ENCODE results near the gene SV2C.

The SV2C gene

DNA sequence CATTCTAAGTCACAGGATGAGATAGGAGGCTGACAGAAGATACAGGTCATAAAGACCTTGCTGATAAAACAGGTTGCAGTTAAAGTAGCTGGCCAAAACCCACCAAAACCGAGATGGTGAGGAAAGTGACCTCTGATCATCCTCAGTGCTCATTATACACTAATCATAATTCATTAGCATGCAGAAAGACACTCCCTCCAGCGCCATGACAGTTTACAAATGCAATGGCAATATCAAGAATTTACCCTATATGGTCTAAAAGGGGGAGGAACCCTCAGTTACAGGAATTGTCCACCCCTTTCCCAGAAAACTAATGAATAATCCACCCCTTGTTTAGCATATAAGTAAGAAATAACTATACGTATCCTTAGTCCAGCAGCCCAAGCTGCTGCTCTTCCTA lies 256.7 kb downstream of the SV2C start:
- no peak for ATAC-seq
- TF ChIP-seq TOX (CRISPR knock-in tag; IDR thresholded peaks at IDR 0.05; ENCODE audit: borderline replicate concordance) (no peak), ARNTL (CRISPR knock-in tag; IDR thresholded peaks at IDR 0.05; ENCODE audit: borderline replicate concordance, low read depth) (no peak), ZNF565 (CRISPR knock-in tag; conservative IDR thresholded peaks at IDR 0.05; ENCODE audit: low read depth) (no peak), BACH2 (CRISPR knock-in tag; IDR thresholded peaks at IDR 0.05; ENCODE audit: borderline replicate concordance) (no peak), ESRRG (CRISPR knock-in tag; IDR thresholded peaks at IDR 0.05) (no peak), ZFP30 (CRISPR knock-in tag; IDR thresholded peaks at IDR 0.05) (no peak), ZNF70 (CRISPR knock-in tag; IDR thresholded peaks at IDR 0.05) (no peak), GLIS3 (CRISPR knock-in tag; IDR thresholded peaks at IDR 0.05) (no peak), TCF4 (CRISPR knock-in tag; IDR thresholded peaks at IDR 0.05; ENCODE audit: borderline replicate concordance) (no peak), ZC3H10 (CRISPR knock-in tag; IDR thresholded peaks at IDR 0.05) (no peak)
- TF ChIP-seq, protein P1, sequence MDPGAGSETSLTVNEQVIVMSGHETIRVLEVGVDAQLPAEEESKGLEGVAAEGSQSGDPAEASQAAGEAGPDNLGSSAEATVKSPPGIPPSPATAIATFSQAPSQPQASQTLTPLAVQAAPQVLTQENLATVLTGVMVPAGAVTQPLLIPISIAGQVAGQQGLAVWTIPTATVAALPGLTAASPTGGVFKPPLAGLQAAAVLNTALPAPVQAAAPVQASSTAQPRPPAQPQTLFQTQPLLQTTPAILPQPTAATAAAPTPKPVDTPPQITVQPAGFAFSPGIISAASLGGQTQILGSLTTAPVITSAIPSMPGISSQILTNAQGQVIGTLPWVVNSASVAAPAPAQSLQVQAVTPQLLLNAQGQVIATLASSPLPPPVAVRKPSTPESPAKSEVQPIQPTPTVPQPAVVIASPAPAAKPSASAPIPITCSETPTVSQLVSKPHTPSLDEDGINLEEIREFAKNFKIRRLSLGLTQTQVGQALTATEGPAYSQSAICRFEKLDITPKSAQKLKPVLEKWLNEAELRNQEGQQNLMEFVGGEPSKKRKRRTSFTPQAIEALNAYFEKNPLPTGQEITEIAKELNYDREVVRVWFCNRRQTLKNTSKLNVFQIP (CRISPR knock-in tag; IDR thresholded peaks at IDR 0.05; ENCODE audit: borderline replicate concordance, low read depth): no peak

DNA sequence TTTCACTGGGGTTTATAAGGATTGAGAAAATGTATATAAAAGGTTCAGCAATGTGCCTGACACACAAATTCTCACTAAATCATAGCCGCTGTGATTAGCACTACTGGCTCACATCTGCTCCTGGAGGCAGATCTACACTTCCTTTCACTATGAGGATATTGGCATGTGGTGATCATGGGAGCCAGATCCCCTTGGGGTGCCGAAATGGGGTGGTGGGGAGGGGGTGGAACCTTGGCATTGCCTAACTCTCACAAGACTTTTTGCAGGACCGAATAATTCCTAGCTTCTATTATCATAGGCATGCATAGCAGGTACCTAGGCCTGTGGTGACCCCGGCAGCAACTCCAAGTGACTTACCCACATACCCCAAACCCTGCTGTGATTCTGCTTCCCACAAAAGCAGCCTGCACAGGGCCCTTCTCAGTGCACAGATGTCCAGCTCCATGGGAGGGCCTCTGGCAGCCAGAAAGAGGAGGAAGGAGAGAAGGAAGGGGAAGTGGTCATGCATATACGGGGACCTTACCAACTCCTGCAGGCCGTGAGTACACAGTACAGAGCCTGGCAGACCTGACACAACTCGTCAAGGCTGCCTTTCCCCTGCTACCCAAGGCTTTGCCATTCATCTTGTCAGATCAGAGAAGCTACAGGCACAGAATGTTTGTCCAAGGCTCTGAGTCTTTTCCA lies 258.6 kb downstream of the SV2C start:
- ATAC-seq: no peak
- TF ChIP-seq, protein P1 (CRISPR knock-in tag; IDR thresholded peaks at IDR 0.05; ENCODE audit: borderline replicate concordance, low read depth): no peak
- TF ChIP-seq, protein P2, sequence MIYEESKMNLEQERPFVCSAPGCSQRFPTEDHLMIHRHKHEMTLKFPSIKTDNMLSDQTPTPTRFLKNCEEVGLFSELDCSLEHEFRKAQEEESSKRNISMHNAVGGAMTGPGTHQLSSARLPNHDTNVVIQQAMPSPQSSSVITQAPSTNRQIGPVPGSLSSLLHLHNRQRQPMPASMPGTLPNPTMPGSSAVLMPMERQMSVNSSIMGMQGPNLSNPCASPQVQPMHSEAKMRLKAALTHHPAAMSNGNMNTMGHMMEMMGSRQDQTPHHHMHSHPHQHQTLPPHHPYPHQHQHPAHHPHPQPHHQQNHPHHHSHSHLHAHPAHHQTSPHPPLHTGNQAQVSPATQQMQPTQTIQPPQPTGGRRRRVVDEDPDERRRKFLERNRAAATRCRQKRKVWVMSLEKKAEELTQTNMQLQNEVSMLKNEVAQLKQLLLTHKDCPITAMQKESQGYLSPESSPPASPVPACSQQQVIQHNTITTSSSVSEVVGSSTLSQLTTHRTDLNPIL (CRISPR knock-in tag; IDR thresholded peaks at IDR 0.05; ENCODE audit: low read depth): no peak
- TF ChIP-seq TOX (CRISPR knock-in tag; IDR thresholded peaks at IDR 0.05; ENCODE audit: borderline replicate concordance): no peak
- no peak for TF ChIP-seq ZFP3 (CRISPR knock-in tag; IDR thresholded peaks at IDR 0.05)
- no peak for TF ChIP-seq PPARA (CRISPR knock-in tag; IDR thresholded peaks at IDR 0.05; ENCODE audit: borderline replicate concordance)
- TF ChIP-seq ESRRG (CRISPR knock-in tag; IDR thresholded peaks at IDR 0.05): no peak
- TF ChIP-seq, protein P3, sequence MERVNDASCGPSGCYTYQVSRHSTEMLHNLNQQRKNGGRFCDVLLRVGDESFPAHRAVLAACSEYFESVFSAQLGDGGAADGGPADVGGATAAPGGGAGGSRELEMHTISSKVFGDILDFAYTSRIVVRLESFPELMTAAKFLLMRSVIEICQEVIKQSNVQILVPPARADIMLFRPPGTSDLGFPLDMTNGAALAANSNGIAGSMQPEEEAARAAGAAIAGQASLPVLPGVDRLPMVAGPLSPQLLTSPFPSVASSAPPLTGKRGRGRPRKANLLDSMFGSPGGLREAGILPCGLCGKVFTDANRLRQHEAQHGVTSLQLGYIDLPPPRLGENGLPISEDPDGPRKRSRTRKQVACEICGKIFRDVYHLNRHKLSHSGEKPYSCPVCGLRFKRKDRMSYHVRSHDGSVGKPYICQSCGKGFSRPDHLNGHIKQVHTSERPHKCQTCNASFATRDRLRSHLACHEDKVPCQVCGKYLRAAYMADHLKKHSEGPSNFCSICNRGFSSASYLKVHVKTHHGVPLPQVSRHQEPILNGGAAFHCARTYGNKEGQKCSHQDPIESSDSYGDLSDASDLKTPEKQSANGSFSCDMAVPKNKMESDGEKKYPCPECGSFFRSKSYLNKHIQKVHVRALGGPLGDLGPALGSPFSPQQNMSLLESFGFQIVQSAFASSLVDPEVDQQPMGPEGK (CRISPR knock-in tag; IDR thresholded peaks at IDR 0.05; ENCODE audit: borderline replicate concordance): no peak

DNA sequence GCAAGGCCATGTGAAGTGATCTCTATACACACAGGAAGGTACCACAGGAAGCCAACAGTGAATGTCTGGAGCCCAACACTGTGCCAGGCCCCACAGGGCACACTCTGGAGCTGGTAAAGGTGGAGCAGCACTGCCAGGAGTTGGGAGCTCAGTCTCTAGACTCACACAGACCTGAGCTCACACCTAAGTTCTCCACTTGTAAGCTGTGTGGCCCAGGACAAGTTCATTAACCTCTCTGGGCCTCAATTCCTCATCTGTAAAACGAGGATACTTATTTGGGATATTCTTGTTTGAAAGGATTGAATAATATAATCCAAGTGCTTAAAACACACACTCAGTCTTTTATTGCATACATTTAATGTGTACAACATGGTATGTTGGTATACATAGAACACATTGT lies 259.3 kb downstream of the SV2C start:
- TF ChIP-seq TOX (CRISPR knock-in tag; IDR thresholded peaks at IDR 0.05; ENCODE audit: borderline replicate concordance) (no peak), PPARA (CRISPR knock-in tag; IDR thresholded peaks at IDR 0.05; ENCODE audit: borderline replicate concordance) (no peak), ZNF8 (CRISPR knock-in tag; IDR thresholded peaks at IDR 0.05) (no peak)
- no peak for ATAC-seq

DNA sequence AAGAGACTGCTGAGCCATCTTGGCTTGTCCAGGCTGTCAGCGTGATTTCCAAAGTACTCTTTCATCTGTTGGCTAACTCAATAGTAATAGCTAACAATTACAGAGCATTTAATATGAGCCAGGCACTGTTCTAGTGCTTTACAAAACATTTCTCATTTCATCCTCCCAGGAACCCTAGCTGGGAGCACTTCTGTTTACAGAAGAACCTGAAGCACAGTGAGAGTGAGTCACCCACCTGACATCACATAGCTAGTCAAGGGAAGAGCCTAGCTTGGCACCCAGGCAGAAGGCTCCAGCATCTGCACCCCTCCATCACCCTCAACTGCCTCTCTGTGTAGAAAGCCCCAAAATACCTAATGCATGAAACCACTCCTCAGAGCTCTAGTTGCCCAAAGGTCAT lies 262.4 kb downstream of the SV2C start:
- TF ChIP-seq TCF4 (CRISPR knock-in tag; IDR thresholded peaks at IDR 0.05; ENCODE audit: borderline replicate concordance): no peak
- no peak for TF ChIP-seq ZC3H10 (CRISPR knock-in tag; IDR thresholded peaks at IDR 0.05)
- TF ChIP-seq, protein P4, sequence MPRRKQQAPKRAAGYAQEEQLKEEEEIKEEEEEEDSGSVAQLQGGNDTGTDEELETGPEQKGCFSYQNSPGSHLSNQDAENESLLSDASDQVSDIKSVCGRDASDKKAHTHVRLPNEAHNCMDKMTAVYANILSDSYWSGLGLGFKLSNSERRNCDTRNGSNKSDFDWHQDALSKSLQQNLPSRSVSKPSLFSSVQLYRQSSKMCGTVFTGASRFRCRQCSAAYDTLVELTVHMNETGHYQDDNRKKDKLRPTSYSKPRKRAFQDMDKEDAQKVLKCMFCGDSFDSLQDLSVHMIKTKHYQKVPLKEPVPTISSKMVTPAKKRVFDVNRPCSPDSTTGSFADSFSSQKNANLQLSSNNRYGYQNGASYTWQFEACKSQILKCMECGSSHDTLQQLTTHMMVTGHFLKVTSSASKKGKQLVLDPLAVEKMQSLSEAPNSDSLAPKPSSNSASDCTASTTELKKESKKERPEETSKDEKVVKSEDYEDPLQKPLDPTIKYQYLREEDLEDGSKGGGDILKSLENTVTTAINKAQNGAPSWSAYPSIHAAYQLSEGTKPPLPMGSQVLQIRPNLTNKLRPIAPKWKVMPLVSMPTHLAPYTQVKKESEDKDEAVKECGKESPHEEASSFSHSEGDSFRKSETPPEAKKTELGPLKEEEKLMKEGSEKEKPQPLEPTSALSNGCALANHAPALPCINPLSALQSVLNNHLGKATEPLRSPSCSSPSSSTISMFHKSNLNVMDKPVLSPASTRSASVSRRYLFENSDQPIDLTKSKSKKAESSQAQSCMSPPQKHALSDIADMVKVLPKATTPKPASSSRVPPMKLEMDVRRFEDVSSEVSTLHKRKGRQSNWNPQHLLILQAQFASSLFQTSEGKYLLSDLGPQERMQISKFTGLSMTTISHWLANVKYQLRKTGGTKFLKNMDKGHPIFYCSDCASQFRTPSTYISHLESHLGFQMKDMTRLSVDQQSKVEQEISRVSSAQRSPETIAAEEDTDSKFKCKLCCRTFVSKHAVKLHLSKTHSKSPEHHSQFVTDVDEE (CRISPR knock-in tag; IDR thresholded peaks at IDR 0.05): no peak
- TF ChIP-seq, protein P5, sequence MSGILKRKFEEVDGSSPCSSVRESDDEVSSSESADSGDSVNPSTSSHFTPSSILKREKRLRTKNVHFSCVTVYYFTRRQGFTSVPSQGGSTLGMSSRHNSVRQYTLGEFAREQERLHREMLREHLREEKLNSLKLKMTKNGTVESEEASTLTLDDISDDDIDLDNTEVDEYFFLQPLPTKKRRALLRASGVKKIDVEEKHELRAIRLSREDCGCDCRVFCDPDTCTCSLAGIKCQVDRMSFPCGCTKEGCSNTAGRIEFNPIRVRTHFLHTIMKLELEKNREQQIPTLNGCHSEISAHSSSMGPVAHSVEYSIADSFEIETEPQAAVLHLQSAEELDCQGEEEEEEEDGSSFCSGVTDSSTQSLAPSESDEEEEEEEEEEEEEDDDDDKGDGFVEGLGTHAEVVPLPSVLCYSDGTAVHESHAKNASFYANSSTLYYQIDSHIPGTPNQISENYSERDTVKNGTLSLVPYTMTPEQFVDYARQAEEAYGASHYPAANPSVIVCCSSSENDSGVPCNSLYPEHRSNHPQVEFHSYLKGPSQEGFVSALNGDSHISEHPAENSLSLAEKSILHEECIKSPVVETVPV (CRISPR knock-in tag; IDR thresholded peaks at IDR 0.05): no peak
- TF ChIP-seq, protein P3 (CRISPR knock-in tag; IDR thresholded peaks at IDR 0.05; ENCODE audit: borderline replicate concordance): no peak
- TF ChIP-seq CSDC2 (CRISPR knock-in tag; IDR thresholded peaks at IDR 0.05): no peak
- no peak for TF ChIP-seq ZNF565 (CRISPR knock-in tag; conservative IDR thresholded peaks at IDR 0.05; ENCODE audit: low read depth)
- ATAC-seq: no peak

Data from SK-N-SH treated with all-trans-retinoic acid at 6 μM for 48 hours (cell line).